ENCODE results near the gene ACBD4. TPM values are rescaled to one million over a fixed set of nuclear protein-coding genes. Genes with fewer than 3 reads are reported as not detected.

ACBD4 gene
- total RNA-seq, 6 experiments from 2014 or later: 24.0 to 78.9 (median 56.9) TPM

DNA sequence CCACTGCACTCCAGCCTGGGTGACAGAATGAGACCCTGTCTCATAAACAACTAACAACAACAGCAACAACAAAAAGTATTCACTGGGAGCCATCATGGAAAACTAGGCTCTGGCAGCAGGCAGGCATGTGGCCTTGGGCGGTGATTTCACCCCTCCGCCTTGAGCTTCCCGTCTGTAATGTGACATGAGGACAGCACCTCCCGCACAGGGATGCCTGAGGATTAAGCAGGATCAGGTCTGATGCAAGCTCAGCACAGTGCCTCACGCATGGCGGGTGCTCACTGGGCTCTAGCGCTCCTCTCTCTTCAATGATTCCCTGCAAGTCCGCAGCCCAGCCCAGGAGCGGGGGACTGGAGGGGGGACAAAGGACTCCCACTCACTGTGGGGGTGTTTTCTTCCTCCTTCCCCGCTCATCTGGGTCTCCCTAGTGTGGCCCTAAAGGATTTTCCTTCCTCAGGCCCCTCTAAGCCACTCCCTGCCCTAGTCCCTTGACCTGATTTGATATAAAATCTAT, 6.0 kb upstream of the ACBD4 start:
- intact Hi-C loops (cut with DNase I): loop anchor here (10.0 kb wide), 2 partner anchors 205 to 215 kb away; partner anchors contain the start of gene GFAP (in 1 of the 2)
- no peak for ATAC-seq
- TF ChIP-seq, protein P1, sequence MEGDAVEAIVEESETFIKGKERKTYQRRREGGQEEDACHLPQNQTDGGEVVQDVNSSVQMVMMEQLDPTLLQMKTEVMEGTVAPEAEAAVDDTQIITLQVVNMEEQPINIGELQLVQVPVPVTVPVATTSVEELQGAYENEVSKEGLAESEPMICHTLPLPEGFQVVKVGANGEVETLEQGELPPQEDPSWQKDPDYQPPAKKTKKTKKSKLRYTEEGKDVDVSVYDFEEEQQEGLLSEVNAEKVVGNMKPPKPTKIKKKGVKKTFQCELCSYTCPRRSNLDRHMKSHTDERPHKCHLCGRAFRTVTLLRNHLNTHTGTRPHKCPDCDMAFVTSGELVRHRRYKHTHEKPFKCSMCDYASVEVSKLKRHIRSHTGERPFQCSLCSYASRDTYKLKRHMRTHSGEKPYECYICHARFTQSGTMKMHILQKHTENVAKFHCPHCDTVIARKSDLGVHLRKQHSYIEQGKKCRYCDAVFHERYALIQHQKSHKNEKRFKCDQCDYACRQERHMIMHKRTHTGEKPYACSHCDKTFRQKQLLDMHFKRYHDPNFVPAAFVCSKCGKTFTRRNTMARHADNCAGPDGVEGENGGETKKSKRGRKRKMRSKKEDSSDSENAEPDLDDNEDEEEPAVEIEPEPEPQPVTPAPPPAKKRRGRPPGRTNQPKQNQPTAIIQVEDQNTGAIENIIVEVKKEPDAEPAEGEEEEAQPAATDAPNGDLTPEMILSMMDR (IDR thresholded peaks at IDR 0.05): no peak
- no peaks in the 10 kb centered on the region for H3K36me3 ChIP-seq
- H3K9me3 ChIP-seq: no peaks in the 10 kb centered on the region
- DNase-seq: no peak
- H3K4me1 ChIP-seq: peaks cover 0 to 7% (median 0%) of the 10 kb centered on the region in 4 donors
- no peak overlapping the region for H3K4me3 ChIP-seq
- H3K27ac ChIP-seq: no peak overlapping the region
- 60% methylated on average over 1 of the region's 10 CpGs for WGBS (ENCODE audit: insufficient coverage, low coverage, low lambda C conversion rate, missing lambda C conversion rate)
- no peaks in the 10 kb centered on the region for H3K27me3 ChIP-seq

DNA sequence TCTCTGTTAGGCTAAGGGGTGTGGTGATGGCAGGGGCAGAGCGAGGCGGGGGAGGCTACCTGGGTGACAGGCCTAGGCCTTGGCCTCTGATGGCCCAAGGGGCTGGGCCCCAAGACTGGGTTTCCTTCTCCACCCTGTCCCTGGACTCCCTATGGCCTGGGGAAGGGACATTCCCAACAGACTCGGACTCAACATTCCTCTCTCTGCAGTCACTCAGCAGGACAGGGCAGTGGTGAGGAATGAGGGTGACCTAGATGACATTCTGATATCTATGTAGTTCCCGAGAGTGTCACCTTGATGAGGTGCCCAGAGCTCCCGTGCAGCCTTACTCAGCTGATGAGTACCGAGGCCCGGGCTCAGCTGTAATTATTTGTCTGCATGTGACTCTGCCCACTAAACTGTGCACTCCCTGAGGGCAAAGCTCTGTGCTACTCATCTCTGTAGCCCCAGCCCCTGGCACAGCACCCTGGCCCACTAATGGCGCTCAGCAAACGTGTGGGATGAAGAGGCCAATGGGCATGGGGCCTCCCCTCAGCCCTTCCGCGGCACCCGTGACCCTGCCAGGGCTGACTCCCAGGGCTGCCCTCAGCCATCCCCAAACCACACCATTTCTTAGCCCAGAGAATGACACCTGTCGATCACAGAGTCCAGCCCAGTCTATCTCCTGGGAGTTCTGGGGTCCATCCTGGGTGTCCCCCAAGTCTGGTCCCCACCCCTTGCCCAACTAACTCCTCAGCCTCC, 5.4 kb upstream of the ACBD4 start:
- DNase-seq: peak in 1 of 3 donors; percentile 45
- Histone ChIP-seq H3K27ac (no peak overlapping the region), H3K27me3 (no peaks in the 10 kb centered on the region), H3K9me3 (no peaks in the 10 kb centered on the region), H3K4me3 (no peak overlapping the region), H3K4me1 (peaks cover 0 to 7% (median 0%) of the 10 kb centered on the region in 4 donors), H3K36me3 (no peaks in the 10 kb centered on the region)
- 63% methylated on average over 4 of the region's 13 CpGs for WGBS (ENCODE audit: insufficient coverage, low coverage, low lambda C conversion rate, missing lambda C conversion rate)
- TF ChIP-seq, protein P1 (IDR thresholded peaks at IDR 0.05): no peak
- no peak for TF ChIP-seq POLR2A (IDR thresholded peaks at IDR 0.05)
- no peak for ATAC-seq
- intact Hi-C loops (cut with DNase I): loop anchor here (10.0 kb wide), 2 partner anchors 205 to 215 kb away; partner anchors contain the start of gene GFAP (in 1 of the 2)

DNA sequence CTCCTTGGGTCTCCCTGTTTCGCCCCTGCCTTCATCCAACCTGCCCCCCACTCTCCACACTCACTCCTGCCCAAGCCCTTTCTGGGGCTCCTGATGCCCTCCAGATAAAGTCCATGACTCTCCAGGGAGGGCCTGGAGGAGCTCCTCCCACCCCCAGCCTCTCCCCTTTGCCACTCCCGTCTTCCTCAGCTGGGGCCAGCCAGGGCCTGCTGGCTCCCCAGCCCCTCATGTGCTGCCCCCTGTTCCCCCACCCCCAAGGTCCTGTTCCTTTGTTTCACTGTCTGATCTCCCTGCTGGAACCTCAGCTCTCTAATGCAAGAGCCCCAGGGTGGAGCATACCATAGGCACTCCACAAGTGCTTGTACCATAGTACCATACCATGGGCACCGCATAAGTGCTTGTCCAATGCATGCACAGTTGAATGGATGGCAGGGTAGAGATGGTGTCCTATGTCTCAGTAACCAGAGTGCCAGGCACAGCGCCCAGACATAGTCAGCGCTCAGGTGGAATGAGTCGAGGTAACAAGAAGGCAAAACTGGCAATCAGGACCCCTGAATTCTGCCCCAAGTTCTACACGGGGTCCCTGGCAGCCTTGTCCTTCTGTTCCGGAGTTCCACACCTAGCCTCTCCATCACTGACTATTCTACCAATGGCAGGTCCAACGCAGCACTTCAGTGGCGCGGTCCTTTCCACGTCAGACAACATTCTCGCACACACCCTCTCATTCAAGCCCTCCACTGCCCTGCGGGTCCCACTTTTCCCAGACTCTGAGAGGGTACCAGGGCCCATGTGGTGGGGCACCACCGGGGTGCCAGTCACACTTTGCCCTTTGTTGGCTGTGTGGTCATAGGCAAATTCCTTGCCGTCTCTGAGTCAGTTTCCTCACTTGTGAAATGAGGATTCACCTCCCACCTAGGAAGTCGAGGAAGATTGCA, 4.5 kb upstream of the ACBD4 start:
- H3K4me3 ChIP-seq: no peak overlapping the region
- intact Hi-C loops (cut with DNase I): no loop called here
- DNase-seq: no peak
- H3K36me3 ChIP-seq: no peaks in the 10 kb centered on the region
- no peak for TF ChIP-seq POLR2A (IDR thresholded peaks at IDR 0.05)
- TF ChIP-seq, protein P1 (IDR thresholded peaks at IDR 0.05): no peak
- 84% methylated on average over 9 of the region's 17 CpGs for WGBS (ENCODE audit: insufficient coverage, low coverage, low lambda C conversion rate, missing lambda C conversion rate)
- H3K27ac ChIP-seq: no peak overlapping the region
- no peak for ATAC-seq
- no peaks in the 10 kb centered on the region for H3K27me3 ChIP-seq
- no peaks in the 10 kb centered on the region for H3K9me3 ChIP-seq
- peaks cover 0 to 9% (median 0%) of the 10 kb centered on the region in 4 donors for H3K4me1 ChIP-seq

DNA sequence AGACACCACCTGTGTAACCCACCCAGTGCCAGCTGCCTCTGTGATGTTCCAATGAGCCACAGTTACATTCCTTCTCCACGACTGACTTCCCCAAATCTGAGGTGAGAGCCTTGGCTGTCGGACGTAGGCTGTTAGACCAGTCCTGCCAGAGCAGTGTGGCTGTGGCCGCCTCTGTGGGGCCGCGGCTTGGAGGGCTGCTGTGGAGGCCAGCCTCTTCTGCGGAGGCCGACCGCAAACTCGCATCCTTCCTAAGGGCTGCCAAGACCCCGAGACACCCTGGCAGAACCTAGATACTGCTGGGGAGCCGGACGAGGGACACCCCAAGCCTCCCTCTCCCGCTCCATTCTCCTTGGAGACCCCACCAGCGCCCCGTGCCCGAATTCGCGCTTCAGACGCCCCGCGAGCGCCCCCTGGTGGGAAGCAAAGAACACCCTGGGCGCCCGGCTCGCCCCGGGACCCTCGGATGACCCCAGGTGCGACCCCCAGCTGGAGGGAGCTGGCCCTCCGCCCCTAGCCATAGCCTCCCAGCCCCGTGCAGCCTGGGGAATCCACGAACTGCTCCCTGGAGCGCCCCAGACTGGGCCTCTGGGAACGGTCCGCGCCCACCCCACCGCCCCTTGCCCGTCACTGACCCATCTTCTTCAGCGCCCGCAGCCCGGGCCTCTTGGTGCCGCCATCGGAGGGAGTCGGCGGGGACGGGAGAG, 3.7 kb upstream of the ACBD4 start:
- Histone ChIP-seq H3K9me3 (no peaks in the 10 kb centered on the region), H3K4me1 (peaks cover 0 to 17% (median 0%) of the 10 kb centered on the region in 4 donors), H3K4me3 (peak overlapping the region; percentile 57 to 79 (median 73)), H3K27me3 (no peaks in the 10 kb centered on the region), H3K36me3 (no peaks in the 10 kb centered on the region), H3K27ac (peak overlapping the region; percentile 36 to 89 (median 47))
- 4% methylated on average over 15 of the region's 46 CpGs for WGBS (ENCODE audit: insufficient coverage, low coverage, low lambda C conversion rate, missing lambda C conversion rate)
- DNase-seq (peak; percentile 52 to 71 (median 70)), ATAC-seq (no peak)
- TF ChIP-seq, protein P1 (IDR thresholded peaks at IDR 0.05): peak; percentile 63 to 83 (median 71)
- no peak for TF ChIP-seq POLR2A (IDR thresholded peaks at IDR 0.05)
- intact Hi-C loops (cut with DNase I): no loop called here
